ENCODE measurements around the gene FGF23.
"Not testable (repeated sequence)": the region's sequence is repeated elsewhere in the genome, so short reads cannot be mapped to it uniquely, and the experiment has no call there.

The FGF23 gene
- total RNA-seq = 0 reads per million in 4 donors

- no peak for DNase-seq
These were observed at the start of gene FGF23 for GRCh38 chr12:4379405-4379804. FGF23 (minus strand) TSS chr12:4379712; CDS start chr12:4379582, 130 bp downstream.

GRCh38 chr12:4424422-4424821 lies 44.9 kb upstream of the FGF23 start:
- DNase-seq = no peak

GRCh38 chr12:4423528-4424195 lies 44.1 kb upstream of the FGF23 start:
- no peak for DNase-seq

GRCh38 chr12:4422985-4423384 lies 43.5 kb upstream of the FGF23 start:
- no peak for DNase-seq

GRCh38 chr12:4421590-4422031 lies 42.1 kb upstream of the FGF23 start:
- DNase-seq = peak in 2 of 5 donors; percentile 22 to 28

- DNase-seq = no peak
These were observed 40.7 kb upstream of the FGF23 start for GRCh38 chr12:4420138-4420670.

GRCh38 chr12:4418913-4419312 lies 39.4 kb upstream of the FGF23 start:
- no peak for DNase-seq

GRCh38 chr12:4417936-4418335 lies 38.4 kb upstream of the FGF23 start:
- no peak for DNase-seq

- no peak for DNase-seq
These were observed 37.9 kb upstream of the FGF23 start for GRCh38 chr12:4417455-4417854.

- no peak for DNase-seq
These were observed 36.8 kb upstream of the FGF23 start for GRCh38 chr12:4416276-4416675.

- DNase-seq = no peak
These were observed 33.0 kb upstream of the FGF23 start for GRCh38 chr12:4412465-4412864.

GRCh38 chr12:4412056-4412455 lies 32.5 kb upstream of the FGF23 start:
- no peak for DNase-seq

GRCh38 chr12:4407136-4407535 lies 27.6 kb upstream of the FGF23 start:
- no peak for DNase-seq

GRCh38 chr12:4404877-4405637 lies 25.5 kb upstream of the FGF23 start:
- not testable (repeated sequence) for DNase-seq

- no peak for DNase-seq
These were observed 23.5 kb upstream of the FGF23 start for GRCh38 chr12:4402996-4403395.

- DNase-seq = no peak
These were observed 21.6 kb upstream of the FGF23 start for GRCh38 chr12:4401117-4401516.

- no peak for DNase-seq
These were observed 16.3 kb upstream of the FGF23 start for GRCh38 chr12:4395818-4396217.

- no peak for DNase-seq
These were observed 13.7 kb upstream of the FGF23 start for GRCh38 chr12:4393211-4393610.

GRCh38 chr12:4392223-4392742 lies 12.8 kb upstream of the FGF23 start:
- no peak for DNase-seq

- no peak for DNase-seq
These were observed 9.2 kb upstream of the FGF23 start for GRCh38 chr12:4388662-4389061.

GRCh38 chr12:4388032-4388431 lies 8.5 kb upstream of the FGF23 start:
- DNase-seq = no peak

- no peak for DNase-seq
These were observed 8.1 kb upstream of the FGF23 start for GRCh38 chr12:4387607-4388006.

GRCh38 chr12:4386801-4387200 lies 7.3 kb upstream of the FGF23 start:
- DNase-seq = no peak

All from T-helper 1 cell (primary cell).